B cell (primary cell): ENCODE measurements around the gene PCSK4. TPM values are rescaled to one million over a fixed set of nuclear protein-coding genes. Genes with fewer than 3 reads are reported as not detected.

Source experiments
- ATAC-seq: fragments of 200-7000 bp; cut with Tn5 transposase; one replicate; pipeline ENCODE4 v1.10.0; 2021; ENCODE audit warnings: low read depth, mild to moderate bottlenecking, moderate number of reproducible peaks, moderate library complexity
- CTCF ChIA-PET: fragments of 350-600 bp; sonication (Branson Sonifier 250); formaldehyde crosslinking; loops from one replicate; lab custom pipeline; 2021; ENCODE audit warnings: antibody characterized with exemption, inconsistent platforms; lab: Charles Lee
- POLR2A ChIA-PET: fragments of 350-600 bp; sonication (Branson Sonifier 250); formaldehyde crosslinking; loops from one replicate; lab custom pipeline; 2021; ENCODE audit warnings: antibody characterized with exemption; lab: Charles Lee
- DNase-seq: peaks from one replicate; pipeline ENCODE4 v3.0.0; 2013
- H2AFZ ChIP-seq: 2 replicates; pipeline ENCODE4 v1.6.1; 2012; ENCODE audit warnings: mild to moderate bottlenecking, low read depth, low read length; ENCODE audit not compliant: insufficient read depth, poor library complexity, severe bottlenecking
- H3K27ac ChIP-seq, 2 donors: 1 replicate in 1 of 2; 2 replicates in 1 of 2; pipeline ENCODE4 v1.5.1; 2012 to 2013; ENCODE audit warnings: low read length in 2 of 2, mild to moderate bottlenecking in 2 of 2, moderate library complexity in 1 of 2
- H3K27me3 ChIP-seq, 4 experiments: fragments of 200-600 bp in 1 of 4; sonication (generic) in 1 of 4; replicated peaks in 1 of 4; 1 replicate in 2 of 4; 2 replicates in 2 of 4; pipeline versions ENCODE4 v1.6.1 to v1.7.0; 2013 to 2016; ENCODE audit warnings: low read length in 3 of 4, mild to moderate bottlenecking in 2 of 4, mixed read lengths in 1 of 4, moderate library complexity in 1 of 4; ENCODE audit not compliant: insufficient read depth in 4 of 4, control insufficient read depth in 3 of 4; ENCODE audit errors: control extremely low read depth in 1 of 4
- H3K36me3 ChIP-seq, 2 experiments: replicated peaks in 1 of 2; 1 replicate in 1 of 2; 2 replicates in 1 of 2; pipeline versions ENCODE4 v1.6.1 to v1.7.1; 2013; ENCODE audit warnings: low read length in 1 of 2; ENCODE audit not compliant: insufficient read depth in 2 of 2, control insufficient read depth in 1 of 2; ENCODE audit errors: control extremely low read depth in 1 of 2, extremely low read depth in 1 of 2
- H3K4me1 ChIP-seq, 2 donors: fragments of 200-600 bp in 1 of 2; sonication (generic) in 1 of 2; 1 replicate in 1 of 2; 2 replicates in 1 of 2; pipeline versions ENCODE4 v1.5.1 to v1.6.1; 2013 to 2017; ENCODE audit warnings: low read length in 2 of 2; ENCODE audit not compliant: control insufficient read depth in 2 of 2, insufficient read depth in 2 of 2
- H3K4me2 ChIP-seq: replicated peaks from 2 replicates; pipeline ENCODE3; 2012; ENCODE audit warnings: mild to moderate bottlenecking, low read depth, low read length; ENCODE audit not compliant: poor library complexity, severe bottlenecking
- H3K4me3 ChIP-seq, 5 experiments: fragments of 200-600 bp in 1 of 5; sonication (generic) in 1 of 5; 1 replicate in 3 of 5; 2 replicates in 2 of 5; pipeline versions ENCODE4 v1.5.1 to v1.7.0; 2011 to 2016; ENCODE audit warnings: low read length in 4 of 5, mild to moderate bottlenecking in 4 of 5, low read depth in 2 of 5, control low read depth in 1 of 5, moderate library complexity in 1 of 5; ENCODE audit not compliant: insufficient read depth in 1 of 5; ENCODE audit errors: control extremely low read depth in 1 of 5, extremely low read depth in 1 of 5
- H3K79me2 ChIP-seq: fragments of 200-600 bp; sonication (generic); one replicate; pipeline ENCODE4 v1.6.0; 2016; ENCODE audit warnings: low read length; ENCODE audit not compliant: control insufficient read depth, insufficient read depth
- H3K9ac ChIP-seq: fragments of 200-600 bp; sonication (generic); 2 replicates; pipeline ENCODE4 v1.6.1; 2017; ENCODE audit warnings: mild to moderate bottlenecking, low read length, moderate library complexity
- H3K9me3 ChIP-seq, 3 donors: one replicate each; pipeline versions ENCODE4 v1.6.1 to v1.7.1; 2013; ENCODE audit warnings: low read length in 2 of 3; ENCODE audit not compliant: control insufficient read depth in 2 of 3, insufficient read depth in 1 of 3; ENCODE audit errors: control extremely low read depth in 1 of 3
- H4K20me1 ChIP-seq: 2 replicates; pipeline ENCODE4 v1.6.0; 2012; ENCODE audit warnings: mild to moderate bottlenecking, low read length; ENCODE audit not compliant: insufficient read depth, control insufficient read depth, poor library complexity, severe bottlenecking
- H3K27ac Mint-ChIP-seq: one replicate; pipeline ENCODE4 v1.8.0; 2021; ENCODE audit warnings: mixed read lengths
- H3K27me3 Mint-ChIP-seq: one replicate; pipeline ENCODE4 v1.8.0; 2021; ENCODE audit warnings: mixed read lengths
- H3K4me1 Mint-ChIP-seq: one replicate; pipeline ENCODE4 v1.8.0; 2021; ENCODE audit warnings: mixed read lengths
- H3K4me3 Mint-ChIP-seq: one replicate; pipeline ENCODE4 v1.8.0; 2021; ENCODE audit warnings: mixed read lengths
- H3K9me3 Mint-ChIP-seq: one replicate; pipeline ENCODE4 v1.8.0; 2022; ENCODE audit warnings: mixed read lengths; ENCODE audit not compliant: insufficient read depth
- EZH2 ChIP-seq: IDR thresholded peaks from 2 replicates; pipeline ENCODE4 v1.6.1; 2012; ENCODE audit warnings: borderline replicate concordance, low read depth, mild to moderate bottlenecking, moderate library complexity, low read length; ENCODE audit not compliant: insufficient read depth, poor library complexity, severe bottlenecking
- WGBS: methylation state at CpG from one replicate; pipeline ENCODE4 v1.1.5; 2013; ENCODE audit warnings: missing lambda C conversion rate; ENCODE audit not compliant: insufficient coverage; 5-methylcytosine and 5-hydroxymethylcytosine counted together
- intact Hi-C: fragments of 100-400 bp; cut with micrococcal nuclease; formaldehyde crosslinking; loops from one replicate; pipeline ENCODE4 v1.10.0; 2022
- polyA plus RNA-seq: library from polyadenylated mRNA; depleted of rRNA; stranded (reverse); fragments of >200 nt; gene quantifications from 2 replicates; pipeline ENCODE4 v1.2.3, GENCODE V29; 2012
- total RNA-seq, 2 donors: library from RNA; stranded (reverse); fragments of 120-200 nt in 1 of 2; gene quantifications; 1 replicate in 1 of 2; 2 replicates in 1 of 2; pipeline versions ENCODE4 v1.2.3 to v1.2.4, GENCODE V29; 2013 to 2022
- TF ChIP-seq, protein P1 (sequence below): fragments of 200-600 bp; IDR thresholded peaks from one replicate; pipeline ENCODE4 v1.8.0; 2022; ENCODE audit warnings: antibody characterized with exemption, mild to moderate bottlenecking

PCSK4 gene
- total and polyA plus RNA-seq, 2 donors (not counting 1 experiment from before 2014, with no cell fraction given) = 1.1 to 1.3 TPM

DNA sequence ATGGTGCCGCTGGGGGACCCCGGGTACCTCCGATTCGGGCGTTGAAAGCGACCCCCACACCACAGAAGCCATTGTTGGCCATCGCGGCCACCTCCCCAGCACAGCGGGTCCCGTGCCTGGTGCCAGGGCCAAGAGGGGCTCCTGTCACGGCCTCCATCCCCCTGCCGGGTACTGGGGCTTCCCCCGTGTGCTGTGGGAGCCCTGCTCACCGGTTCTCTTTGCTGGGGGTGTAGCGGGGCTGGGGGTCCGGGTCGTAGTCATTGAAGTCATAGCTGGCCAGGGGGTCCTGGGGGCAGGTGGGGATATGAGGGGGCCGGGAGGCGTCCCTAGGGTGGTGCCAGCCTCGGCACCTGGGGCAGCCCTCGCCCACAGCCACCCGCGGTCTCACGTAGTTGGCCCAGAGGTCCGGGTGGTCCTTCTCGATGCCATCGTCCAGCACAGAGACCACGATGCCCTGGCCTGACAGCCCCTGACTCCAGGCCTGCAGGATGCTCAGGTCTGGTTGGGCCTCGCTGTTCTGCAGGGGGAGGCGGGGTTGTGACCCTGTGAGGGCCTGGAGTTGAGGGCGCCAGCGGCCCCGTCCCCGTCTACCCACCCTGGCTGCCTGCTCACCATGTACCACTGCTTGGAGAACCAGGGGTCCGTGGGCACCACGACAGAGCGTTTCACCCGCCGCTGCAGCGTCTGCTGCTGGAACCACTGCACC is 2.4 kb downstream of the PCSK4 start:
- H3K4me3 ChIP-seq = no peak overlapping the region
- H3K9me3 ChIP-seq = peaks cover 0 to 12% (median 0%) of the 10 kb centered on the region in 3 donors
- H3K4me1 ChIP-seq = peaks cover 14 to 17% of the 10 kb centered on the region in 2 donors
- H3K9ac ChIP-seq = no peak overlapping the region
- no peaks in the 10 kb centered on the region for H3K36me3 ChIP-seq
- no peak overlapping the region for H3K4me3 Mint-ChIP-seq
- H3K27ac Mint-ChIP-seq = no peak overlapping the region
- no peaks in the 10 kb centered on the region for H3K9me3 Mint-ChIP-seq
- peaks cover 15% of the 10 kb centered on the region for H3K4me1 Mint-ChIP-seq
- DNase-seq (no peak), ATAC-seq (no peak)
- no peaks in the 10 kb centered on the region for H3K79me2 ChIP-seq
- 82% methylated on average over 40 of the region's 40 CpGs for WGBS
- CTCF ChIA-PET = no interaction called here
- no peaks in the 10 kb centered on the region for H4K20me1 ChIP-seq
- POLR2A ChIA-PET = no interaction called here
- intact Hi-C loops = no loop called here
- H3K27me3 ChIP-seq = peaks cover 0 to 7% (median 1%) of the 10 kb centered on the region in 4 experiments
- H3K27ac ChIP-seq = no peak overlapping the region
- no peaks in the 10 kb centered on the region for H3K27me3 Mint-ChIP-seq
- H2AFZ ChIP-seq = no peak overlapping the region
- TF ChIP-seq, protein P1, sequence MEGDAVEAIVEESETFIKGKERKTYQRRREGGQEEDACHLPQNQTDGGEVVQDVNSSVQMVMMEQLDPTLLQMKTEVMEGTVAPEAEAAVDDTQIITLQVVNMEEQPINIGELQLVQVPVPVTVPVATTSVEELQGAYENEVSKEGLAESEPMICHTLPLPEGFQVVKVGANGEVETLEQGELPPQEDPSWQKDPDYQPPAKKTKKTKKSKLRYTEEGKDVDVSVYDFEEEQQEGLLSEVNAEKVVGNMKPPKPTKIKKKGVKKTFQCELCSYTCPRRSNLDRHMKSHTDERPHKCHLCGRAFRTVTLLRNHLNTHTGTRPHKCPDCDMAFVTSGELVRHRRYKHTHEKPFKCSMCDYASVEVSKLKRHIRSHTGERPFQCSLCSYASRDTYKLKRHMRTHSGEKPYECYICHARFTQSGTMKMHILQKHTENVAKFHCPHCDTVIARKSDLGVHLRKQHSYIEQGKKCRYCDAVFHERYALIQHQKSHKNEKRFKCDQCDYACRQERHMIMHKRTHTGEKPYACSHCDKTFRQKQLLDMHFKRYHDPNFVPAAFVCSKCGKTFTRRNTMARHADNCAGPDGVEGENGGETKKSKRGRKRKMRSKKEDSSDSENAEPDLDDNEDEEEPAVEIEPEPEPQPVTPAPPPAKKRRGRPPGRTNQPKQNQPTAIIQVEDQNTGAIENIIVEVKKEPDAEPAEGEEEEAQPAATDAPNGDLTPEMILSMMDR = no peak
- TF ChIP-seq EZH2 = no peak
- no peak overlapping the region for H3K4me2 ChIP-seq
